ENCODE results near the gene NFKBIE. TPM values are rescaled to one million over a fixed set of nuclear protein-coding genes. Genes with fewer than 3 reads are reported as not detected.

NFKBIE gene
- total and polyA plus RNA-seq, 2 experiments from 2014 or later, result 12.5 to 34.2 TPM

DNA sequence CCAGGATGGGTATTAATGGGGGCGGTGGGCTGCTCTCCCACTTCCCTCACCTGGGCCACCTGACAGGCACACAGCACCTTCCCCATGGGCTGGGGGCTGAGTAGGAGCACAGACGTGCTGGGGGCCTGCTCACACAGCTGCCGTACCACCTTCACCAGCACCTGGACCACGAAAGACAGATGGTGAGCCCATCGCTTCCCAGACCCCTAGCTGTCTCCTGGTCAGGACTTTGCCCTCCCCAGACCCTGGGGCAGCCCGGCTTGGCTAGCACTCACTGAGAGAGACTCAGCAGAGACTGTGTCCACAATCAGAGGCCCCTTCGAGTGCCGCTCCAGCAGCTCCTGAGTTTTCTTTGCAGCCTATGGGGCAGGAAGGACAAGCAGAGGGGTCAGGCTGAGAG, 35.8 kb upstream of the NFKBIE start:
- Histone ChIP-seq H3K9me3 (ENCODE audit: low read depth) (no peaks in the 10 kb centered on the region), H3K27me3 (peaks cover 21% of the 10 kb centered on the region), H3K27ac (no peak overlapping the region), H3K4me1 (ENCODE audit: low read depth) (no peaks in the 10 kb centered on the region), H3K4me3 (no peak overlapping the region), H3K36me3 (peaks cover 2% of the 10 kb centered on the region)
- TF ChIP-seq CTCF (IDR thresholded peaks at IDR 0.05; ENCODE audit: low read depth, low read length), result no peak
- no peak for DNase-seq (ENCODE audit: low read depth in 1 of 2, low spot score in 1 of 2)

DNA sequence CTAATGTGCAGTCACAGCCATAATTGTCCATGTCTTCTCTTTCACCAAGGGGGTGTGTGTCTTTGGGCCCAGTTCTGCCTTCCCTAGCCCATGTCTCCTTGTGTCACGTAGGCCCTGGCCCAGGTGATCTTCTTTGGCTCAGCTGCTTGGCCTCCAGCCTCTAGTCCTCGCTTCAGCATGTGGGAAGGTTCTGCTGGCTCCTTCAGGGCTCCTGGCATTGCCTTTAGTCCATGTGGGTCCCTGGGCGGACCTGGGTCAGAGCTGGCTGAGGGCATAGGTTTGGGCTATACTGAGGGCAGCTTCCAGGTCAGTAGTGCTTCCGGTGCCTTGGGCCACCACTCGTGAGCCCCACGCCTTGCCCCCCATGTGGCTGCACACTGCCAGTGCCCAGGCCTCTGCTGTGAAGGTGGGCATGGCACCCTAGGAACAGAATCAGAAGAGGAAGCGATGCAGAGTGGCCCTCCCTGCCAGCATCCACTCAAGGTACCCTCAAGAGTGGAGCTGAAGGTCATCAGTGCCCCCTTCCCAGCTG, 35.0 kb upstream of the NFKBIE start:
- H3K4me3 ChIP-seq, result no peak overlapping the region
- H3K27ac ChIP-seq, result no peak overlapping the region
- TF ChIP-seq CTCF (IDR thresholded peaks at IDR 0.05; ENCODE audit: low read depth, low read length), result no peak
- H3K4me1 ChIP-seq (ENCODE audit: low read depth), result no peaks in the 10 kb centered on the region
- H3K9me3 ChIP-seq (ENCODE audit: low read depth), result no peaks in the 10 kb centered on the region
- peaks cover 28% of the 10 kb centered on the region for H3K27me3 ChIP-seq
- no peak for DNase-seq (ENCODE audit: low read depth in 1 of 2, low spot score in 1 of 2)
- H3K36me3 ChIP-seq, result peaks cover 2% of the 10 kb centered on the region

GRCh38 chr6:44298864-44299263, 33.5 kb upstream of the NFKBIE start:
- TF ChIP-seq CTCF (IDR thresholded peaks at IDR 0.05; ENCODE audit: low read depth, low read length), result no peak
- H3K4me1 ChIP-seq (ENCODE audit: low read depth), result no peaks in the 10 kb centered on the region
- no peak overlapping the region for H3K4me3 ChIP-seq
- H3K9me3 ChIP-seq (ENCODE audit: low read depth), result no peaks in the 10 kb centered on the region
- peaks cover 2% of the 10 kb centered on the region for H3K36me3 ChIP-seq
- DNase-seq (ENCODE audit: low read depth in 1 of 2, low spot score in 1 of 2), result no peak
- peaks cover 35% of the 10 kb centered on the region for H3K27me3 ChIP-seq
- H3K27ac ChIP-seq, result no peak overlapping the region

DNA sequence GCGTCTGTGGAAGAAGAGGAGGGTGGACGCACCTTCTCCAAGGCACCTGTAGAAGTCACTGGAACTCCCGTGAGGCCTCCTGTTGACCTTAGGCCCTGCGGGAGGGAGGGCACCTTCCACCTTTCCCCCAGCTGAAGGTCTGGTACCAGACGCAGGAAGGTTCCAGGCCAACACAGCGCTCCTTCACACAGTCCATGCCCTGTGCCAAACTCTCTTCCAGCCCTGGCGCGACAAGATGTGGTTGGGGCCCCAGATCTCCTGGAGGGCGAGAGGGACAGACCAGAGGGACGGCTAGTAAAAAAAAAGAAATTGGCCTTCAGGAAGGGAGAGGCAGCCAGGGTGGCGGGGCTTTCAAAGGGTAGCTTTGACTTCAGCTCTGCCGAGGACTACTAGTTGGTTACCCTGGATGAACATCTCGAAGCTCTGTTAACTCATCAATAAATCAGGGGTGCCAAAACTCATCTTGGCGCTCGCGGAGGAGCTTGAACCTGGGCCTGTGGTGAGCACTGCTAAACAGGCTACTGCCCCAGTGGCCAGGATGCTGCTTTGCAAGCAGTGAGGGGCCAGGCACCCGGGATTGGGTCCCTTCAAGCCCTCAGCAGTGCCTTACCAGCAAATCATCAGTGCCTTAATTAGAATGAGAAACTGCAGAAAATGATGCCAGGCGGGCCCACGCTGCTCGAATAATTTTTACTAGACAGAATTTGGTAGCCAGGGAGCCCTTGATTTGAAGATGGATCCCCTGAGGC, 32.9 kb upstream of the NFKBIE start:
- TF ChIP-seq CTCF (IDR thresholded peaks at IDR 0.05; ENCODE audit: low read depth, low read length), result no peak
- H3K4me3 ChIP-seq, result peak overlapping the region; percentile 73
- H3K4me1 ChIP-seq (ENCODE audit: low read depth), result no peaks in the 10 kb centered on the region
- H3K27ac ChIP-seq, result no peak overlapping the region
- no peaks in the 10 kb centered on the region for H3K9me3 ChIP-seq (ENCODE audit: low read depth)
- H3K36me3 ChIP-seq, result peaks cover 2% of the 10 kb centered on the region
- no peak for DNase-seq (ENCODE audit: low read depth in 1 of 2, low spot score in 1 of 2)
- H3K27me3 ChIP-seq, result peaks cover 35% of the 10 kb centered on the region

GRCh38 chr6:44297063-44298038, 32.0 kb upstream of the NFKBIE start:
- TF ChIP-seq CTCF (IDR thresholded peaks at IDR 0.05; ENCODE audit: low read depth, low read length), result no peak

More at GRCh38 chr6:44297063-44298038, 32.0 kb upstream of the NFKBIE start:
- H3K36me3 ChIP-seq, result peaks cover under 1% of the 10 kb centered on the region
- peak overlapping the region; percentile 73 for H3K4me3 ChIP-seq
- H3K9me3 ChIP-seq (ENCODE audit: low read depth), result no peaks in the 10 kb centered on the region
- DNase-seq (ENCODE audit: low read depth in 1 of 2, low spot score in 1 of 2), result peak; percentile 49 to 84
- H3K4me1 ChIP-seq (ENCODE audit: low read depth), result no peaks in the 10 kb centered on the region
- H3K27ac ChIP-seq, result no peak overlapping the region
- peaks cover 35% of the 10 kb centered on the region for H3K27me3 ChIP-seq
